B cell (primary cell): ENCODE measurements around the gene EFR3B.

Source experiments
- CTCF ChIP-seq: fragments of 200-600 bp; IDR thresholded peaks from one replicate; pipeline ENCODE4 v1.8.0; 2022; ENCODE audit warnings: antibody characterized with exemption, mild to moderate bottlenecking
- EZH2 ChIP-seq: IDR thresholded peaks from 2 replicates; pipeline ENCODE4 v1.6.1; 2012; ENCODE audit warnings: borderline replicate concordance, low read depth, mild to moderate bottlenecking, moderate library complexity, low read length; ENCODE audit not compliant: insufficient read depth, poor library complexity, severe bottlenecking

- TF ChIP-seq CTCF = no peak
- TF ChIP-seq EZH2 = no peak
Measured at GRCh38 chr2:25029183-25029554, 12.7 kb upstream of the EFR3B start.
